GM12873 (cell line): ENCODE data around the gene ROR2.

Experiments
- CTCF ChIP-seq: IDR thresholded peaks from 2 replicates; pipeline ENCODE4 v1.5.1; 2012; ENCODE audit warnings: low read depth, mild to moderate bottlenecking, moderate library complexity, low read length, control low read depth; ENCODE audit not compliant: insufficient read depth; ENCODE audit errors: missing control alignments

ROR2 gene

DNA sequence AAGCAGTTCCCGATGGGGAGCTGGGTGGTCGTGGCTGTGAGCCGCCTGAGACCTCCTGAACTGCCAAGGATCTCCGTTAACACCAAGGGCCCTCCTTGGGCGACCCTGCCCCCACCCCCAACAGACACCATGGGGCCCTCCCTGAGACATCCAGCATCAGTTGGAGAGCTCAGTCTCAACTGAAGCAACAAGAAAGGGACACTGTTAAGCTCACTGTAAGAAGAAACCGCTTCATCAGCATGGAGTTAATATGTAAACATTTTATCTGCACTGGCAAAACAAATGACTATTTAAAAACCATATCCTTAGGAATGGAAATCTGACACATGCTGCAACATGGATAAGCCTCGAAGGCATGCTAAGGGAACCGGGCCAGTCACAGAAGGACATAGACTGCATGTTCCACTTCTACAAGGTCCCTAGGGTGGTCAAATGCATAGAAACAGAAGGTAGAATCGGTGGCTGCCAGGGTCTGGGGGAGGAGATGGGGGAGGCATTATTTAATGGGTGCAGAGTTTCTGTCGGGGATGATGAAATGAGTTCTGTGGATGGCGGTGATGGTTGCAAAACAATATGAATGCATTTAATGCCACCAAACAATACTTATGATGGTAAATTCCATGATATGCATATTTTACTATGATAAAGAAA lies 47.4 kb downstream of the ROR2 start:
- TF ChIP-seq CTCF = no peak

DNA sequence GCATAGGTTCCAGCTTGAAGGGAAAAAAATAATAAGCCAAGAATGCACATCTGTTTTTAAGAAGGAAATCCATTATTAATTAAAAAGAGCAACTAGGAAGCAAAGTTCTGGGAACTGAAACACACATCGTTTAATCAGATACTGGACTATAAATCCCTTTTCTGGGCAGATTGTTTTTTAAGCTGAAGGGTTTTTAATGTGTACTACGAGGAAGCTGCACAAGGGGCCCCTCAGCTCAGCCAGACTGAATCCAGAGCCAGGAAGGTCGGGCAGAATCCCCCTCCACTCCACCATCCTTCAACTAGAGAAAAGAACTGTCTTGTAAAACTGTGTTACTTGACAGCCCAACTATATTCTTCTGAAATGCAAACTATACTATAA lies 49.2 kb downstream of the ROR2 start:
- TF ChIP-seq CTCF = no peak

- no peak for TF ChIP-seq CTCF
Measured at GRCh38 chr9:91900055-91900796, 49.8 kb downstream of the ROR2 start.

- no peak for TF ChIP-seq CTCF
Measured at GRCh38 chr9:91899594-91899993, 50.4 kb downstream of the ROR2 start.

DNA sequence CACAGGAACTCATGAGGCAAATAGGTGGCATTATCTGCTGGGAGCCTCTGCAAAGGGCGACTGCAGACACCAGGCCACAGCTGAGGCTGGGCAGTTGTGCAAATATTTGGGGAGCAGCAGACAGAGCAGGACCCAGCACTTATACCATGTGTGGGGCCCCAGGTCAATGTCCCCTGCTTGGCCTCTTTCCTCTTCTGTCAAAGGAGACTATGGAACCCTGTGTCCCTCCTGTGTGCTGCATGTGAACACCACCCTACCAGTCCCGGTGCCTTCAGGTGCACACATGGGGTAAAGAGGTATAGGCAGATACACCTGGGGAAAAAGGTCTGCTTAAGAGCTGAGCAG lies 50.8 kb downstream of the ROR2 start:
- TF ChIP-seq CTCF = no peak

GRCh38 chr9:91898451-91899218 lies 51.4 kb downstream of the ROR2 start:
- no peak for TF ChIP-seq CTCF

DNA sequence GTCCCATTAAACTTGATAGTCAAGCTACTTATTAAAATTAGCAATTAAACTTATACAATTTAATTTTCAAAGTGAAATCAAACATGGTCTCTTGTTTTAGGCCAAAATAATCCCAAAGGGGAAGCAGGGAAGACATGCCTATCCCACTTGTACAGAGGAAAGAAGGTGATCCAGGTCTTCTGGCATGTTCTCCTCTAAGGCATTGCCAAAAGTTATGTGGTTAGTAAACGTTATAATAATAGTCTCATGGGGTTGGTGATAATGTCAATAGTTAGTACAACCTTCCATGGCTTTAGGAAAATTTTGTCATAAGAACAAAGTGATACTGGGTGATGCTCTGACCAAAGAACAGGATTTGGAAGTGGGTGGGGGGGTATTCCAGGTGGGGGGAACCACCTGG lies 52.8 kb downstream of the ROR2 start:
- no peak for TF ChIP-seq CTCF
